Measurements from ENCODE around the gene SLC37A1.

- no peak for TF ChIP-seq POLR2A (IDR thresholded peaks at IDR 0.05)
- no peak for TF ChIP-seq CTCF (IDR thresholded peaks at IDR 0.05)
- TF ChIP-seq POLR2AphosphoS5 (IDR thresholded peaks at IDR 0.05), result no peak
- no peak for TF ChIP-seq EP300 (IDR thresholded peaks at IDR 0.05)
Measured at GRCh38 chr21:42538479-42539275, 25.0 kb downstream of the SLC37A1 start.
